T-helper 17 cell (primary cell): ENCODE measurements around the gene MEF2C. TPM values are rescaled to one million over a fixed set of nuclear protein-coding genes. Genes with fewer than 3 reads are reported as not detected.

Source experiments
- ATAC-seq: fragments of 150-1000 bp; cut with Tn5 transposase; 2 replicates; pipeline ENCODE4 v1.10.0; 2021; ENCODE audit warnings: mild to moderate bottlenecking, moderate library complexity
- DNase-seq, 3 donors: peaks; one replicate each; pipeline versions ENCODE4 v3.0.0 to v3.0.0-alpha.2; 2020 to 2021
- H3K9me3 ChIP-seq: one replicate; pipeline ENCODE4 v1.7.0; 2013; ENCODE audit warnings: low read length, mild to moderate bottlenecking; ENCODE audit not compliant: control insufficient read depth, poor library complexity, severe bottlenecking
- H3K27ac Mint-ChIP-seq: one replicate; pipeline ENCODE4 v1.8.0; 2022; ENCODE audit warnings: mild to moderate bottlenecking, moderate library complexity, mixed read lengths
- H3K27me3 Mint-ChIP-seq: one replicate; pipeline ENCODE4 v1.8.0; 2022; ENCODE audit warnings: mixed read lengths
- H3K36me3 Mint-ChIP-seq: one replicate; pipeline ENCODE4 v1.8.0; 2022; ENCODE audit warnings: low read depth, mixed read lengths
- H3K4me1 Mint-ChIP-seq: one replicate; pipeline ENCODE4 v1.8.0; 2022; ENCODE audit warnings: mild to moderate bottlenecking, mixed read lengths
- H3K4me3 Mint-ChIP-seq: one replicate; pipeline ENCODE4 v1.8.0; 2022; ENCODE audit warnings: mild to moderate bottlenecking, moderate library complexity, mixed read lengths
- total RNA-seq, 4 donors: library from RNA in 2 of 4; stranded (reverse) in 2 of 4; gene quantifications; one replicate each; pipeline ENCODE4 v1.2.3 and lab custom pipeline; 2022 to 2026

Gene MEF2C
- total RNA-seq, 2 donors from 2014 or later, result 10.9 to 11.9 TPM

- ATAC-seq, result peak; percentile 47
- H3K4me1 Mint-ChIP-seq, result peaks cover 23% of the 10 kb centered on the region
- no peak for DNase-seq
- H3K27me3 Mint-ChIP-seq, result peaks cover 38% of the 10 kb centered on the region
- peak overlapping the region; percentile 37 for H3K27ac Mint-ChIP-seq
- H3K9me3 ChIP-seq, result no peaks in the 10 kb centered on the region
- peak overlapping the region; percentile 89 for H3K4me3 Mint-ChIP-seq
- peaks cover 5% of the 10 kb centered on the region for H3K36me3 Mint-ChIP-seq
Observed at GRCh38 chr5:88883836-88884607, 1.0 kb upstream of the MEF2C start.

GRCh38 chr5:88882276-88883038 lies 527 bp downstream of the MEF2C start:
- no peaks in the 10 kb centered on the region for H3K9me3 ChIP-seq
- H3K36me3 Mint-ChIP-seq, result peaks cover 5% of the 10 kb centered on the region
- H3K4me3 Mint-ChIP-seq, result peak overlapping the region; percentile 89
- H3K27ac Mint-ChIP-seq, result no peak overlapping the region
- ATAC-seq (no peak), DNase-seq (no peak)
- peaks cover 28% of the 10 kb centered on the region for H3K27me3 Mint-ChIP-seq
- peaks cover 22% of the 10 kb centered on the region for H3K4me1 Mint-ChIP-seq

GRCh38 chr5:88881571-88881971 lies 1.4 kb downstream of the MEF2C start:
- ATAC-seq, result no peak
- Mint-ChIP-seq H3K27ac (no peak overlapping the region), H3K27me3 (peaks cover 28% of the 10 kb centered on the region), H3K36me3 (peaks cover 5% of the 10 kb centered on the region), H3K4me1 (peaks cover 22% of the 10 kb centered on the region), H3K4me3 (peak overlapping the region; percentile 7)
- no peak for DNase-seq
- H3K9me3 ChIP-seq, result no peaks in the 10 kb centered on the region

- DNase-seq (no peak), ATAC-seq (no peak)
- H3K27me3 Mint-ChIP-seq, result peaks cover 22% of the 10 kb centered on the region
- peaks cover 5% of the 10 kb centered on the region for H3K36me3 Mint-ChIP-seq
- peak overlapping the region; percentile 21 for H3K4me3 Mint-ChIP-seq
- H3K4me1 Mint-ChIP-seq, result peaks cover 19% of the 10 kb centered on the region
- H3K9me3 ChIP-seq, result no peaks in the 10 kb centered on the region
- no peak overlapping the region for H3K27ac Mint-ChIP-seq
Observed at GRCh38 chr5:88880201-88880600, 2.8 kb downstream of the MEF2C start.

- H3K9me3 ChIP-seq, result no peaks in the 10 kb centered on the region
- DNase-seq (no peak), ATAC-seq (no peak)
- H3K4me3 Mint-ChIP-seq, result no peak overlapping the region
- peaks cover 5% of the 10 kb centered on the region for H3K36me3 Mint-ChIP-seq
- peaks cover 19% of the 10 kb centered on the region for H3K4me1 Mint-ChIP-seq
- peaks cover 22% of the 10 kb centered on the region for H3K27me3 Mint-ChIP-seq
- no peak overlapping the region for H3K27ac Mint-ChIP-seq
Observed at GRCh38 chr5:88879724-88880123, 3.3 kb downstream of the MEF2C start.

- no peak overlapping the region for H3K27ac Mint-ChIP-seq
Observed at GRCh38 chr5:88878976-88879375, 4.0 kb downstream of the MEF2C start.

GRCh38 chr5:88877826-88878225 lies 5.2 kb downstream of the MEF2C start:
- Mint-ChIP-seq H3K27me3 (peaks cover 13% of the 10 kb centered on the region), H3K4me3 (no peak overlapping the region), H3K4me1 (peaks cover 4% of the 10 kb centered on the region), H3K36me3 (peaks cover 5% of the 10 kb centered on the region), H3K27ac (no peak overlapping the region)
- ATAC-seq (no peak), DNase-seq (no peak)
- H3K9me3 ChIP-seq, result no peaks in the 10 kb centered on the region

More at GRCh38 chr5:88878976-88879375, 4.0 kb downstream of the MEF2C start:
- Mint-ChIP-seq H3K4me1 (peaks cover 14% of the 10 kb centered on the region), H3K36me3 (peaks cover 5% of the 10 kb centered on the region), H3K27me3 (peaks cover 17% of the 10 kb centered on the region), H3K4me3 (no peak overlapping the region)
- no peaks in the 10 kb centered on the region for H3K9me3 ChIP-seq
- ATAC-seq, result no peak
- DNase-seq, result no peak

- peaks cover 5% of the 10 kb centered on the region for H3K27me3 Mint-ChIP-seq
- no peaks in the 10 kb centered on the region for H3K9me3 ChIP-seq
- no peak overlapping the region for H3K27ac Mint-ChIP-seq
- no peak for DNase-seq
- no peak for ATAC-seq
- no peaks in the 10 kb centered on the region for H3K36me3 Mint-ChIP-seq
- no peak overlapping the region for H3K4me3 Mint-ChIP-seq
- no peaks in the 10 kb centered on the region for H3K4me1 Mint-ChIP-seq
Observed at GRCh38 chr5:88876714-88877113, 6.3 kb downstream of the MEF2C start.

GRCh38 chr5:88875341-88876234 lies 7.4 kb downstream of the MEF2C start:
- no peak overlapping the region for H3K27ac Mint-ChIP-seq
- DNase-seq (no peak), ATAC-seq (no peak)
- H3K27me3 Mint-ChIP-seq, result peaks cover 10% of the 10 kb centered on the region
- no peak overlapping the region for H3K4me3 Mint-ChIP-seq
- no peaks in the 10 kb centered on the region for H3K4me1 Mint-ChIP-seq
- no peaks in the 10 kb centered on the region for H3K36me3 Mint-ChIP-seq
- H3K9me3 ChIP-seq, result no peaks in the 10 kb centered on the region

- no peak for DNase-seq
- Mint-ChIP-seq H3K4me3 (no peak overlapping the region), H3K36me3 (no peaks in the 10 kb centered on the region), H3K27ac (no peak overlapping the region), H3K4me1 (no peaks in the 10 kb centered on the region), H3K27me3 (peaks cover 14% of the 10 kb centered on the region)
- H3K9me3 ChIP-seq, result no peaks in the 10 kb centered on the region
- ATAC-seq, result no peak
Observed at GRCh38 chr5:88873447-88873846, 9.5 kb downstream of the MEF2C start.

GRCh38 chr5:88872971-88873370 lies 10.0 kb downstream of the MEF2C start:
- Mint-ChIP-seq H3K36me3 (no peaks in the 10 kb centered on the region), H3K27ac (no peak overlapping the region), H3K4me3 (no peak overlapping the region), H3K4me1 (no peaks in the 10 kb centered on the region), H3K27me3 (peaks cover 14% of the 10 kb centered on the region)
- DNase-seq (no peak), ATAC-seq (no peak)
- no peaks in the 10 kb centered on the region for H3K9me3 ChIP-seq

- no peaks in the 10 kb centered on the region for H3K9me3 ChIP-seq
- Mint-ChIP-seq H3K36me3 (no peaks in the 10 kb centered on the region), H3K27ac (no peak overlapping the region), H3K4me1 (no peaks in the 10 kb centered on the region), H3K4me3 (no peak overlapping the region), H3K27me3 (peaks cover 14% of the 10 kb centered on the region)
- DNase-seq (no peak), ATAC-seq (no peak)
Observed at GRCh38 chr5:88870285-88870684, 12.7 kb downstream of the MEF2C start.
